GM21447 (cell line): Measurements from ENCODE around the gene TIMP2.

Source experiments
- ATAC-seq: cut with Tn5 transposase; IDR thresholded peaks from one replicate; pipeline ENCODE4 v1.9.1; 2021; ENCODE audit not compliant: unreplicated experiment

Gene TIMP2

GRCh38 chr17:78840780-78841611, 84.2 kb downstream of the TIMP2 start, which contains the start of gene USP36:
TSS of gene USP36 (minus strand) at chr17:78840814. CDS start at chr17:78836363, 4,451 bp downstream.
- peak; percentile 80 for ATAC-seq

GRCh38 chr17:78840530-78840779, 84.7 kb downstream of the TIMP2 start:
- ATAC-seq, result no peak

- ATAC-seq, result peak; percentile 13
Measured at GRCh38 chr17:78839762-78840529, 85.2 kb downstream of the TIMP2 start.

- ATAC-seq, result no peak
Measured at GRCh38 chr17:78839235-78839761, 85.9 kb downstream of the TIMP2 start.

GRCh38 chr17:78838574-78839005, 86.6 kb downstream of the TIMP2 start:
- no peak for ATAC-seq

GRCh38 chr17:78836420-78837021, 88.7 kb downstream of the TIMP2 start:
- no peak for ATAC-seq

GRCh38 chr17:78834571-78834970, 90.6 kb downstream of the TIMP2 start:
- no peak for ATAC-seq

- ATAC-seq, result no peak
Measured at GRCh38 chr17:78832541-78832810, 92.7 kb downstream of the TIMP2 start.

GRCh38 chr17:78831688-78832540, 93.3 kb downstream of the TIMP2 start:
- no peak for ATAC-seq

GRCh38 chr17:78829477-78829876, 95.7 kb downstream of the TIMP2 start:
- ATAC-seq, result no peak

- ATAC-seq, result no peak
Measured at GRCh38 chr17:78828470-78829185, 96.6 kb downstream of the TIMP2 start.

- no peak for ATAC-seq
Measured at GRCh38 chr17:78826836-78827509, 98.2 kb downstream of the TIMP2 start.

GRCh38 chr17:78826421-78826820, 98.8 kb downstream of the TIMP2 start:
- ATAC-seq, result no peak

GRCh38 chr17:78825696-78826095, 99.5 kb downstream of the TIMP2 start:
- ATAC-seq, result no peak

GRCh38 chr17:78824240-78824639, 100.9 kb downstream of the TIMP2 start:
- ATAC-seq, result no peak

GRCh38 chr17:78823282-78824046, 101.7 kb downstream of the TIMP2 start:
- no peak for ATAC-seq

- ATAC-seq, result no peak
Measured at GRCh38 chr17:78822552-78822951, 102.6 kb downstream of the TIMP2 start.

- ATAC-seq, result no peak
Measured at GRCh38 chr17:78821961-78822360, 103.2 kb downstream of the TIMP2 start.

GRCh38 chr17:78820841-78821240, 104.3 kb downstream of the TIMP2 start:
- no peak for ATAC-seq
